Skeletal muscle cell (primary cell): ENCODE data around the gene TEX52.
"Not testable (repeated sequence)": the region's sequence is repeated elsewhere in the genome, so short reads cannot be mapped to it uniquely, and the experiment has no call there.

ENCODE experiments used
- DNase-seq: peaks from one replicate; pipeline ENCODE4 v3.0.0-alpha.2; 2010; ENCODE audit warnings: low read depth
- H3K4me3 ChIP-seq: 2 replicates; pipeline ENCODE4 v1.5.1; 2011; ENCODE audit warnings: low read depth, mild to moderate bottlenecking, control low read depth, low read length, moderate library complexity

Gene TEX52

DNA sequence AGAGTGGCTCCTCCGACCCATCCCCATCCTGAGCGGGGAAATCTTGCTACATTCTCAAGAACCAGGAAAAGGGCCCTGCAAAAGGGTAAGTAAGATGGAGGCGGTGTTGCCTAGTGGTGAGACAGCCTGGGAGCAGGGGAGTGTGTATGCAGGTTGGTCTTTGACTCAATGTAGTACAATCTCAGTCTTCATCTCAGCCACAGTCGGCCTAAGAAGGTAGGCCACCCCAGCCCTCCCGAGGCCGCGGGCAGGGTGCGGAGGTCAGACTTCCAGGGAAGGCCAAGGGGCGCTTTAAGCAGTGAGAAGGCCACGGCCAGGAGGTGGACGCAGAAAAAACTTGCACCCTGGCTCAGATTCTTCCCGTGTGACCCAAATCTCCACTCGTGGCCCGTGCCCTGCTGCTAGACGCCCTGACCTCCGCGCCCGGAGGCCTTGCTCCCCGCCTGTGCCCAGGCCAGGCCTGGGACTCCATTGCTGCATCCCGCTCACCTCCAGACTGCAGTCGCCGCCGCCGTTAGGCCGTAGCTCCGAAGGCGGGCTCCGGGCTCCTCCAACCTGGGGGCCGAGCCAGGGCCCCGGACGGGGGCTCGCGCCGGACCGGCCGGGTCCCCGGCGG, 19.7 kb upstream of the TEX52 start:
- DNase-seq, result no peak
- peak overlapping the region; percentile 90 for H3K4me3 ChIP-seq

DNA sequence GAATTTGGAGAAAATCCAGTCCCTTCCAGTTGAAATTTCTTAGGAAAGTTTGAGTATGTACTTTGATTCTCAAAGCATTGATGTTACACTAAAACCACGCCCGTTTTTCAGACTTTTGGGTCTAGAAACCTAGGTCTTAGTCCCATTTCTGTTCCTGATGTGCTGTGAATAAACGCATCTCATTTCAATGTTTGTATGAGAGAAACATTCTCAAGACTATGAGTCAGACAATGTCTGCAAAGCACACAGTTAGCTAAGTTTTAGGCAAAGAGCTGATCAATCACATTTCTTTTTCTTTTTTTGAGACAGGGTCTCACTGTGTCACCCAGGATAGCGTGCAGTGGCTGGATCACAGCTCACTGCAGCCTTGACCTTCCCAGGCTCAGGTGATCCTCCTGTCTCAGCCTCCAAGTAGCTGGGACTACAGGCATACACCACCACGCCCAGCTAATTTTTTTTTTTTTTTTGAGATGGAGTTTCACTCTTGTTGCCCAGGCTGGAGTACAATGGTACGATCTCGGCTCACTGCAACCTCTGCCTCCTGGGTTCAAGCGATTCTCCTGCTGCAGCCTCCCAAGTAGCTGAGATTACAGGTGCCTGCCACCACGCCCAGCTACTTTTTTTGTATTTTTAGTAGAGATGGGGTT, 12.3 kb upstream of the TEX52 start:
- H3K4me3 ChIP-seq, DNase-seq: not testable (repeated sequence)

- no peak for DNase-seq
Measured at GRCh38 chr12:2864198-2864597, 7.4 kb upstream of the TEX52 start.

DNA sequence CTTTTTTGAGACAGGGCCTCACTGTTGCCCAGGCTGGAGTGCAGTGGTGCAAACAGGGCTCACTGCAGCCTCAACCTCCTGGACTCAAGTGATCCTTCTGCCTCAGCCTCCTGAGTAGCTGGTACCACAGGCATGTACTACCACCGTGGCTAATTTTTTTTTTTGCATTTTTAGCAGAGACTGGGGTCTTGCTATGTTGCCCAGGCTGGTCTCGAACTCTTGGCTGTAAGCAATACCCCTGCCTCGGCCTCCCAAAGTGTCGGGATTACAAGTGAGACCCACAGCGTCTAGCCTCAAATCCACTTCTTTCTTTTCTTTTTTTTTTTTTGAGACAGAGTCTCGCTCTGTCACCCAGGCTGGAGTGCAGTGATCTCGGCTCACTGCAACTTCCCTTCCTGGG, 6.6 kb upstream of the TEX52 start:
- H3K4me3 ChIP-seq, result not testable (repeated sequence)

More at GRCh38 chr12:2864198-2864597, 7.4 kb upstream of the TEX52 start:
- H3K4me3 ChIP-seq, result no peak overlapping the region

DNA sequence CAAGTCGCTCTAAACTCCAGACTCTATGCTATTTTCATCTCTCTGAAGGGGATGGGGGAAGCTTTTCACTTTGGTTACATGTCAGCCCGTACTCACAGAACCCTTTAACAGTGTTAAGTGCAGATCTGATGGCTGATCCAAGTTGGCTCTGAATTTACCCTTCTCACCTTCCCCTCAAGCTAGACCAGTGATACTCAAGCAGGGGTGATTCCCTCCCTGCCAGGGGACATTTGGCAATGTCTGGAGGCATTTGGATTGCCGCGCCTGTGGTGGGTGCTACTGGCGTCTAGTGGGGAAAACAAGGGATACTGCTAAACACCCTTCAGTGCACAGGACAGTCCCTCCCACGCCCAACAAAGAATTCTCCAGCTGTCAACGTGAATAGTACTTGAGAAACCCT, 6.0 kb upstream of the TEX52 start:
- H3K4me3 ChIP-seq, result no peak overlapping the region
- DNase-seq, result no peak

More for the DNA sequence above, 6.6 kb upstream of the TEX52 start:
- not testable (repeated sequence) for DNase-seq

- no peak for DNase-seq
- H3K4me3 ChIP-seq, result no peak overlapping the region
Measured at GRCh38 chr12:2860170-2860569, 3.3 kb upstream of the TEX52 start.

- no peak overlapping the region for H3K4me3 ChIP-seq
- DNase-seq, result no peak
Measured at GRCh38 chr12:2858944-2859421, 2.1 kb upstream of the TEX52 start.

- no peak for DNase-seq
Measured at GRCh38 chr12:2858334-2858733, 1.5 kb upstream of the TEX52 start.

DNA sequence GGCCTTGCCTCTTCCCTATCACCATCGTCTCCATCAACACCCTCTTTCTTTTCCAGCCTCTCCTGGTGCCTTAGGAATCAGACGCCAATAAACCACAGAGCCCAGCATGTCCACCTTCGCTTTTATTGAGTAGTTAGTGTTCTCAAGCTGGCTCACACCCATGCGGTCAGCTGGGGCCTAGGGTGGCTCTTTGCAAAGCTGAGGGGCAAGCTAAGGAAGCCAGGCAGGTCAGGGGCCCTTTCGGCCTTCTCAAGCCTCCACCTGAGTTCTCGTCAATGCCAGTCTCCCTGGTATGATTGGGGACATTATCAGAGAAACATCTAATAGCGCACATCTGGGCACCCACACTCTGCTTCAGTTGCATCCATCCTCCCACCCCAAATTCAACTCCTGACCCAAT, 737 bp upstream of the TEX52 start:
- DNase-seq, result no peak
- no peak overlapping the region for H3K4me3 ChIP-seq

More at GRCh38 chr12:2858334-2858733, 1.5 kb upstream of the TEX52 start:
- H3K4me3 ChIP-seq, result no peak overlapping the region

DNA sequence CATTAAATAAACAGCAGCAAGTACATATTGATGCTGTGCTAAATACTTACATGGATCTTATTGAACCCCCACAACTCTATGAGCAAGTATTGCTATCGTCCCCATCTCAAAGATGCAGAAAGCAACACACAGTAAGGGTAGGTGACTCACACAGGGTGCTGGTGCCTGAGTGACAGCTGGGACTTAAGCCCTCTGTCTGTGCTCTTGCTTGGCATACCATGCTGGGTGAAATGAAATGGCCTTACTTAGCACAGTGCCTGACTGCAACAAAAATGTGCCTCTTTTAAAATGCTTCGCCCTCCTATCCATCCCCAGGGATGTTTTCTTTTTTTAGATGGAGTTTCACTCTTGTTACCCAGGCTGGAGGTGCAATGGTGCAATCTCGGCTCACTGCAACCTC, 788 bp downstream of the TEX52 start:
- DNase-seq, result no peak
- H3K4me3 ChIP-seq, result no peak overlapping the region

DNA sequence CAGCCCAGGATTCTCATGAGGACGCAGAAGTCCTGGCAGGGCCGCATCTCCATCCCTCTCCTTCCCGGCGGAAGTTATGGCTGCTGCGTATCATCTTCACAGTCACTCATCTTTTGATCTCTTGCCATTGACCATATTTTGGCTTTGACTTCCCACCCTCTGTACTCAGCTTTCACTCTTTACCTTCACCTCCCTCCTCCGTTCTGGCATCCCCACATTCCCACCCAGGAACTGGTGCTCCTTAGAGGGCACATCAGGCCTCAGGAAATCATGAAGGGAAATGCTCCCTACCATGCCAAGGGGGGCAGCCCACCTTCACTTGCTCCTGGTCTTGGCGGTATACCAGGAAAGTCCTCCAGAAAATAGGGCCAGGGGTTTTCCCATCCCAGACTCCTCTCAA, 1.3 kb downstream of the TEX52 start:
- no peak for DNase-seq
- H3K4me3 ChIP-seq, result no peak overlapping the region

DNA sequence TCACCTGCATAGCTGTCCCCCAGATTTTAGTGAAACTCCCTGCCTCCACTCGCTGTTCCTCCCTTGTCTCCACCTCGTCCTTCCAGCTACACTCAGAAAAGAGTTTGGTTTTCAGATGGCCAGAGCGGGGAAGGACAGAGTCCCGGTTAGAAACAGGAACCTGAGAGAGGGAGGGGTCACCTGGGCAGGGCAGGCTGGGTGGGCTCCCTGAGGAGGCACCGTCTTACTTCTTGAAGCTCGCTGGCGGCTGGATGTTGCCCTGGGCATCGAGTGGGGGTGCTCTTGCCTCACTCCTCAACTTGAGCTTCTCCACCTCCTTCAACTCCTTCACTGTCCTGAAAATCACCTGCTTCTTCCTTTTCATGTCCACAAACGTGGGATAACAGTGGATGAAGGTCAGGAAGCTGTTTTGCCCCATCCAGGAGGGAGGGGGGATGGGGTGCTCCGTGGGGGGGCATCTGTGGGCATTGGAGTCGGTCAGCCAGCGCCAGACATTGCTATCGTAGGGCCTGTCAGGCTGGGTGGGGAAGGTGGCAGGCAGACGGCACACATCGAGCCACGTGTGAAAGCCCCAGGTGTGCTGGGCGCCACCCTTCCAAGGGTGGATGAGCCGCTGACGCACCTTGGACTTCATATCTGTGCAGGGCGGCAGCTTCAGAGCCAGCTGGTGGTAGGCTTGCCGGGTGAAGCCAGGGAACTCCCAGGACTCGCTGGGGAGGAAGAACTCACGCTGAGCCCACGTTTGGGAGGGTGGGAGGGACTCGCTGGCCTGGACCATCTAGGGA, 2.0 kb downstream of the TEX52 start:
- no peak overlapping the region for H3K4me3 ChIP-seq
- no peak for DNase-seq

DNA sequence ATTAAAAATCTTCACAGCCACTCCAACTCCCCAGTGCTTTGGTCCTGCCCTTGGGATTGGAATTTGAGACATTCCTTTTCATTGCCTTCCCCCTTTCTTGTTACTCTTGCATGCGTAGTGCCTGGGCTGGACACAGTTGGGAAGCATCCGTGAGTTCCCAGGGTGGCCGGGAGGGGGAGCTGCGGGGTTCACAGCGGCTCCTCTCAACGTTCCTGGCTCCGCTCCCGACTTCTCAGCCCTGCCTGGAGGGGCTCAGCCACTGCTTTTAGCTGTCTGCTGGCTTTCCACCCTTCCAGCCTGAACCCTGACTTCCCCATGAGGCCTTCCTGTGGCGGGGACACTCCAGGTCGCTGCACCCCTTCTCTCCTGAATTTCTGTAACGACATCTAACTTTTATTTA, 3.2 kb downstream of the TEX52 start:
- no peak for DNase-seq
- H3K4me3 ChIP-seq, result no peak overlapping the region

- no peak overlapping the region for H3K4me3 ChIP-seq
- DNase-seq, result no peak
Measured at GRCh38 chr12:2851931-2852330, 4.9 kb downstream of the TEX52 start.

DNA sequence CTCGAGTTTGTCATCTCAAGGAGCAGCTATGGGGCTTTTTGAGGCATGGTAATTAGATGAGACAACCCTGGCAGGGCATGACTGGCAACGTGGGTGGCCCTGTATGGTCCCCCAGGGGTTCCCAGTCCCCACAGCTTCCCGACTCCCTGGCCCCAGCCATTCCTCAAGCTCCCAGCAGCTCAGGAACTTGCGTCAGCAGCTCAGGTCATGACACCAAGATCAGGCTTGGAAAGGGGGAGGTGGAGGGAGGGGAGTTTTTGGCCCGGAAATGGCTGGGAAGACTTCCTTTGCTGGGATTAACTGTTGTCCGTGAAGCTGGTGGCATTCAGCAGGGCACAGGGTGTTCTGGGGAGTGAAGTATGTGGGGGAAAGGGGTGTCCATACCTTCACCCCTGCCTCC, 11.6 kb downstream of the TEX52 start:
- DNase-seq, result peak; percentile 72
- H3K4me3 ChIP-seq, result no peak overlapping the region

- H3K4me3 ChIP-seq, result no peak overlapping the region
- DNase-seq, result no peak
Measured at GRCh38 chr12:2844786-2845185, 12.1 kb downstream of the TEX52 start.

- no peak overlapping the region for H3K4me3 ChIP-seq
- no peak for DNase-seq
Measured at GRCh38 chr12:2842948-2843347, 13.9 kb downstream of the TEX52 start.

DNA sequence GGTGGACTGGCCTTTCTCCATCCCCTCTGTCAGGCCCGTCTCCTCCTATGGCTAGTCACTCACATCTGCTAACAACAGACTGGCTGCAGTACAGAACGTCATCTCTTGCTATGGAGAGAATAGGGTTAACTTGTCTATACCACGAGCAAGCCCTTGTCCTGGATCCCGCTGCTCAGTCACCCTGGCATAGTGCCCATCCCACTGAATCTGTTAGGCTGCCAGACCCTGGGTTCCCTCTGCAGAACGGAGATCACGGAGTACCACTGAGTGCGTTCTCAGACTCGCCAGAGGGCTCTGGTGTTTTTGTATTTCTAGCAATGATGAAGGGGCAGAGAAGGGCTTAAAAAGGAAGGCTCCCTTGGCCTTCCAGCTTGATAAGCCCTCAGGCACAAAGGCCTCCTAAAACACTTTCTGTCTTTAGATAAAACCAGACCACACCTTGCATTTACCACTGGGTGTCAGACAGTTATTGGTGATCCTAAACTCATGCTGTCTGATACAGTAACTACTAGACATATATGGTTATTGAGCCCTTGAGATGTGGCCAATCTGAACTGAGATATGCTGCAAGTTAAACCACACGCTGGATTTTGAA, 15.7 kb downstream of the TEX52 start:
- no peak for DNase-seq
- H3K4me3 ChIP-seq, result no peak overlapping the region

GRCh38 chr12:2836574-2836973, 20.3 kb downstream of the TEX52 start:
- H3K4me3 ChIP-seq, result no peak overlapping the region
- no peak for DNase-seq

DNA sequence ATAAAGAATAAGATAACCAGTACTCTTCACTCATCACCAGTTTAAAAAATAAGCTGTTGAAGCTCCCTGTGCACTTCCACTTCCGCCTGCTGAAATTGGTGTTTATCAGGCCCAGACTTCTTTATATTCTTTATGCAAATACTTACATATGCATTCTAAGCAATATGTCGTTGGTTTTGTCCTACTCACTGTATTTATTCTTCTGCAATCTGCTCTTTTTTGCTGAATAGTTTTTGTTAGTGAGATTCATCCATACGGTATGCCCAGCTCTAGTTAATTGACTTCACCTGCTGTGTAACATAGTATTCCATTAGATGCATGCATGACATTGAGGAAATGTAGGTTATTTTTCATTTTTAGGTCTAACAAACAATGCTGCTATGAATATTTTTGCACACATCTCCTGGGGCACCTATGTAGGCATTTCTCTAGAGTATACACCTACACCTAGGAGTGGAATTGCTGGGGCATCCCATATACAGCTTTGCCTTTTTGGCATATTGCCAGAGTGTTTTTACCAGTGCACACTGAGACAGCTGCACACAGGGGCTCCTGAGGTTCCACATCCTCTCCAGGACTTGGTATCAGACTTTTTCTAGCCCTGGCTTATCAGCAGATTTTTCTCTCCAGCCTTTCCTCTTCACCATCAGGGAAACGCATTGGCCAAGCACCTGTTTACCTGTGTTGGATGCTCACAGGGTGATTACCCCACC, 21.0 kb downstream of the TEX52 start:
- no peak for DNase-seq
- H3K4me3 ChIP-seq, result no peak overlapping the region
